ENCODE results near the gene SYT13.

SYT13 gene

GRCh38 chr11:45314900-45315299, 28.8 kb upstream of the SYT13 start:
- Histone ChIP-seq H3K4me1 (ENCODE audit: insufficient read depth, poor library complexity, severe bottlenecking) (no peaks in the 10 kb centered on the region), H3K27me3 (ENCODE audit: insufficient read depth, poor library complexity, severe bottlenecking) (peaks cover 19% of the 10 kb centered on the region), H3K36me3 (ENCODE audit: low read depth) (no peaks in the 10 kb centered on the region), H3K9me3 (ENCODE audit: severe bottlenecking) (no peaks in the 10 kb centered on the region), H3K27ac (ENCODE audit: poor library complexity, severe bottlenecking) (no peak overlapping the region), H3K4me3 (ENCODE audit: severe bottlenecking) (no peak overlapping the region)
- TF ChIP-seq CTCF (IDR thresholded peaks at IDR 0.05; ENCODE audit: poor library complexity, severe bottlenecking): no peak
- DNase-seq (ENCODE audit: low spot score): no peak
- ATAC-seq (ENCODE audit: low read depth): no peak

- H3K4me3 ChIP-seq (ENCODE audit: severe bottlenecking): no peak overlapping the region
- peaks cover 24% of the 10 kb centered on the region for H3K27me3 ChIP-seq (ENCODE audit: insufficient read depth, poor library complexity, severe bottlenecking)
- no peak for ATAC-seq (ENCODE audit: low read depth)
- H3K36me3 ChIP-seq (ENCODE audit: low read depth): no peaks in the 10 kb centered on the region
- no peak overlapping the region for H3K27ac ChIP-seq (ENCODE audit: poor library complexity, severe bottlenecking)
- H3K4me1 ChIP-seq (ENCODE audit: insufficient read depth, poor library complexity, severe bottlenecking): no peaks in the 10 kb centered on the region
- no peak for DNase-seq (ENCODE audit: low spot score)
- no peaks in the 10 kb centered on the region for H3K9me3 ChIP-seq (ENCODE audit: severe bottlenecking)
- no peak for TF ChIP-seq CTCF (IDR thresholded peaks at IDR 0.05; ENCODE audit: poor library complexity, severe bottlenecking)
Measured at GRCh38 chr11:45313171-45313865, 27.2 kb upstream of the SYT13 start.

- ATAC-seq (ENCODE audit: low read depth): no peak
- Histone ChIP-seq H3K27me3 (ENCODE audit: insufficient read depth, poor library complexity, severe bottlenecking) (peaks cover 22% of the 10 kb centered on the region), H3K4me3 (ENCODE audit: severe bottlenecking) (no peak overlapping the region), H3K36me3 (ENCODE audit: low read depth) (no peaks in the 10 kb centered on the region), H3K4me1 (ENCODE audit: insufficient read depth, poor library complexity, severe bottlenecking) (no peaks in the 10 kb centered on the region), H3K27ac (ENCODE audit: poor library complexity, severe bottlenecking) (no peak overlapping the region), H3K9me3 (ENCODE audit: severe bottlenecking) (no peaks in the 10 kb centered on the region)
- DNase-seq (ENCODE audit: low spot score): no peak
- TF ChIP-seq CTCF (IDR thresholded peaks at IDR 0.05; ENCODE audit: poor library complexity, severe bottlenecking): no peak
Measured at GRCh38 chr11:45305874-45306623, 19.9 kb upstream of the SYT13 start.

GRCh38 chr11:45304992-45305335, 18.8 kb upstream of the SYT13 start:
- H3K36me3 ChIP-seq (ENCODE audit: low read depth): no peaks in the 10 kb centered on the region
- H3K4me3 ChIP-seq (ENCODE audit: severe bottlenecking): no peak overlapping the region
- no peak for TF ChIP-seq CTCF (IDR thresholded peaks at IDR 0.05; ENCODE audit: poor library complexity, severe bottlenecking)
- no peaks in the 10 kb centered on the region for H3K9me3 ChIP-seq (ENCODE audit: severe bottlenecking)
- ATAC-seq (ENCODE audit: low read depth) (no peak), DNase-seq (ENCODE audit: low spot score) (no peak)
- no peak overlapping the region for H3K27ac ChIP-seq (ENCODE audit: poor library complexity, severe bottlenecking)
- no peaks in the 10 kb centered on the region for H3K4me1 ChIP-seq (ENCODE audit: insufficient read depth, poor library complexity, severe bottlenecking)
- peaks cover 14% of the 10 kb centered on the region for H3K27me3 ChIP-seq (ENCODE audit: insufficient read depth, poor library complexity, severe bottlenecking)

Data from RWPE2 (cell line).